Astrocyte of the spinal cord (primary cell): ENCODE measurements around the gene TFAP2A.

Source experiments
- DNase-seq: peaks from one replicate; pipeline ENCODE4 v3.0.0; 2011; ENCODE audit warnings: low read depth, low spot score
- H3K4me3 ChIP-seq: 2 replicates; pipeline ENCODE4 v1.5.1; 2011; ENCODE audit warnings: low read depth, mild to moderate bottlenecking, low read length, moderate library complexity
- CTCF ChIP-seq: IDR thresholded peaks from 2 replicates; pipeline ENCODE4 v1.5.1; 2012; ENCODE audit warnings: low read depth, mild to moderate bottlenecking, low read length, inconsistent platforms
- in situ Hi-C: cut with HindIII; loops from 2 replicates; pipeline ENCODE4 v1.10.0; 2017; ENCODE audit warnings: low sequenced_read_pairs

Gene TFAP2A

GRCh38 chr6:10413850-10414738, 780 bp downstream of the TFAP2A start:
- TF ChIP-seq CTCF, result no peak
- in situ Hi-C loops, result no loop called here
- DNase-seq, result no peak
- no peak overlapping the region for H3K4me3 ChIP-seq

GRCh38 chr6:10413262-10413849, 1.5 kb downstream of the TFAP2A start:
- in situ Hi-C loops, result no loop called here
- no peak for DNase-seq
- no peak overlapping the region for H3K4me3 ChIP-seq
- no peak for TF ChIP-seq CTCF

GRCh38 chr6:10412461-10413261, 2.2 kb downstream of the TFAP2A start:
- H3K4me3 ChIP-seq, result peak overlapping the region; percentile 56
- no peak for TF ChIP-seq CTCF
- DNase-seq, result no peak
- in situ Hi-C loops, result no loop called here

- peak overlapping the region; percentile 56 for H3K4me3 ChIP-seq
- DNase-seq, result peak; percentile 46
- TF ChIP-seq CTCF, result no peak
- in situ Hi-C loops, result no loop called here
These were observed 2.9 kb downstream of the TFAP2A start for GRCh38 chr6:10411971-10412460.

GRCh38 chr6:10411131-10411970, 3.5 kb downstream of the TFAP2A start:
- in situ Hi-C loops, result no loop called here
- no peak for TF ChIP-seq CTCF
- peak overlapping the region; percentile 56 for H3K4me3 ChIP-seq
- DNase-seq, result no peak
